Tibial nerve (tissue), 4 donors: Measurements from ENCODE around the gene MRPL53. TPM values are rescaled to one million over a fixed set of nuclear protein-coding genes. Genes with fewer than 3 reads are reported as not detected.

Experiments used
- DNase-seq, 2 donors: peaks; one replicate each; pipeline ENCODE4 v3.0.0-alpha.2; 2019; ENCODE audit warnings: low spot score in 2 of 2
- H3K27ac ChIP-seq, 4 donors: fragments of 200-600 bp; sonication (generic) in 3 of 4; one replicate each; pipeline ENCODE4 v1.5.1; 2017 to 2019; ENCODE audit warnings: mild to moderate bottlenecking in 1 of 4
- H3K27me3 ChIP-seq, 2 donors: fragments of 200-600 bp; sonication (generic) in 1 of 2; one replicate each; pipeline versions ENCODE4 v1.5.1 to v1.6.0; 2017 to 2019
- H3K36me3 ChIP-seq, 3 donors: fragments of 200-600 bp; sonication (generic); one replicate each; pipeline ENCODE4 v1.5.1; 2018 to 2019
- H3K4me1 ChIP-seq, 4 donors: fragments of 200-600 bp; sonication (generic) in 3 of 4; one replicate each; pipeline ENCODE4 v1.5.1; 2017 to 2019
- H3K4me3 ChIP-seq, 4 donors: fragments of 200-600 bp; sonication (generic) in 3 of 4; one replicate each; pipeline ENCODE4 v1.5.1; 2017 to 2019; ENCODE audit warnings: mild to moderate bottlenecking in 1 of 4, moderate library complexity in 1 of 4
- H3K9me3 ChIP-seq, 4 donors: fragments of 200-600 bp; sonication (generic) in 3 of 4; one replicate each; pipeline ENCODE4 v1.5.1; 2017 to 2019
- EP300 ChIP-seq, 2 donors: sonication (generic); formaldehyde crosslinking; IDR thresholded peaks; one replicate each; pipeline ENCODE4 v1.6.1; 2017; ENCODE audit warnings: antibody characterized with exemption in 2 of 2, mild to moderate bottlenecking in 1 of 2
- POLR2A ChIP-seq, 2 donors: fragments of 450-650 bp; IDR thresholded peaks; one replicate each; pipeline ENCODE4 v1.6.1; 2017; ENCODE audit warnings: antibody characterized with exemption in 2 of 2, mild to moderate bottlenecking in 2 of 2, moderate library complexity in 2 of 2
- WGBS, 2 donors: methylation state at CpG; one replicate each; pipeline ENCODE4 v1.1.5; 2018; 5-methylcytosine and 5-hydroxymethylcytosine counted together
- total RNA-seq, 4 donors: library from RNA; depleted of rRNA; stranded (reverse); fragments of >200 nt; gene quantifications; one replicate each; pipeline ENCODE4 v1.1.0, GENCODE V29; 2016
- TF ChIP-seq, protein P1 (sequence below), 5 experiments: fragments of 200-600 bp in 3 of 5; fragments of 450-650 bp in 2 of 5; sonication (generic) in 3 of 5; IDR thresholded peaks; one replicate each; pipeline ENCODE4 v1.5.1; 2016 to 2019; ENCODE audit warnings: antibody characterized with exemption in 5 of 5, mild to moderate bottlenecking in 3 of 5, moderate library complexity in 2 of 5

MRPL53 gene
- total RNA-seq, 4 donors from 2014 or later, result 15.9 to 86.1 (median 34.4) TPM

DNA sequence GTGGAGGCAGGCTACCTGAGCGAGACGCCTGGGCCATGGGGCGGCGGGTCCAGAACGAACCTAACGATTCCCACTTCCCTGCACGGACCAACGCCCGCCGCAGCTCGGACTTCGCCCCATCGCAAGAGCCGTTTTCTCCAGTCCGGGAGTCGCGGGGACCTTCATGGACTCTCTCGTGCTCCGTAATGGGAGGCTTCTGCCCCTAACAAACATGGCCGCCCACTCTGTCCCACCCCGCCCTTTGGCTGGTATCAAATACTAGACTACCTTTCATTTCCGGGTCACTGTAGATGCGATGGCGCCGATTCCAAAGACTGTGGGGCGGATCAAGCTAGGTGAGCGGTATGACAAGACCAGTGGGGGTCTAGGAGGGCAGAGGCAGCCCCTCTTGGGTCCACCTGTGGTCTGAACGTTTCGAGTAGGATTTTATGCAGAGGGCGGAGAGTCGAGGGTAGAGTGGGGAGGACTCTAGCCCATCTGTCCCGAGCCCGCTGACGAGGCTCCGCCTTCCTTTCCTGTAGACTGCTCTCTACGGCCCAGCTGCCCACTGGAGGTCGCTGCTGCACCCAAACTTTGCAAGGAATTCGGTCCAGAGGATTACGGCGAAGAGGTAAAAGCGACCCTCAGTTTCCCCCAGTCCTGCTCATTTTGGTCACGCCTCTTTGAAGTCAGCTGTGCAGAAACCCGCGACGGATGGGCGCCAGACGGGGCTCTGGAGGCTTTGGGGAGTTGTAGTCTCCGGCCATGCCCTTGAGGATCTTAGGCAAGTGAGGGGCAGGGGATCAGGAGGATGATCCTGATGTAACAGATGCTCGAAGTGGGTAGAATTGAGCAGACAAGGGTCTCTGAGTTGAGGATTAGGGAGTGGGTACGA is 10.6 kb upstream of the MRPL53 start, which contains the start of the genes CCDC142 and TTC31:
CCDC142 (minus strand) TSS at position 198 of the 874 bp plus-strand sequence; CDS start at position 37, 161 bp downstream.
TTC31 (plus strand) TSS at position 281 of the 874 bp plus-strand sequence; CDS start at position 296, 15 bp downstream.
- DNase-seq, result peak; percentile 95 to 98
- no peaks in the 10 kb centered on the region for H3K9me3 ChIP-seq
- TF ChIP-seq, protein P1, sequence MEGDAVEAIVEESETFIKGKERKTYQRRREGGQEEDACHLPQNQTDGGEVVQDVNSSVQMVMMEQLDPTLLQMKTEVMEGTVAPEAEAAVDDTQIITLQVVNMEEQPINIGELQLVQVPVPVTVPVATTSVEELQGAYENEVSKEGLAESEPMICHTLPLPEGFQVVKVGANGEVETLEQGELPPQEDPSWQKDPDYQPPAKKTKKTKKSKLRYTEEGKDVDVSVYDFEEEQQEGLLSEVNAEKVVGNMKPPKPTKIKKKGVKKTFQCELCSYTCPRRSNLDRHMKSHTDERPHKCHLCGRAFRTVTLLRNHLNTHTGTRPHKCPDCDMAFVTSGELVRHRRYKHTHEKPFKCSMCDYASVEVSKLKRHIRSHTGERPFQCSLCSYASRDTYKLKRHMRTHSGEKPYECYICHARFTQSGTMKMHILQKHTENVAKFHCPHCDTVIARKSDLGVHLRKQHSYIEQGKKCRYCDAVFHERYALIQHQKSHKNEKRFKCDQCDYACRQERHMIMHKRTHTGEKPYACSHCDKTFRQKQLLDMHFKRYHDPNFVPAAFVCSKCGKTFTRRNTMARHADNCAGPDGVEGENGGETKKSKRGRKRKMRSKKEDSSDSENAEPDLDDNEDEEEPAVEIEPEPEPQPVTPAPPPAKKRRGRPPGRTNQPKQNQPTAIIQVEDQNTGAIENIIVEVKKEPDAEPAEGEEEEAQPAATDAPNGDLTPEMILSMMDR (IDR thresholded peaks at IDR 0.05), result peak; percentile 79 to 95 (median 91)
- peak; percentile 69 to 97 for TF ChIP-seq EP300 (IDR thresholded peaks at IDR 0.05)
- peak in 1 of 2 donors; percentile 35 for TF ChIP-seq POLR2A (IDR thresholded peaks at IDR 0.05)
- H3K4me1 ChIP-seq, result peaks cover 0 to 36% (median 25%) of the 10 kb centered on the region in 4 donors
- 0% methylated on average over 46 to 48 of the region's 50 CpGs for WGBS, 2 donors
- peak within 1 kb of the TSS; percentile 72 to 91 (median 86) for H3K4me3 ChIP-seq
- peak within 1 kb of the TSS; percentile 87 to 90 (median 89) for H3K27ac ChIP-seq
- no peaks in the 10 kb centered on the region for H3K27me3 ChIP-seq
- H3K36me3 ChIP-seq, result peaks cover 0 to 58% (median 2%) of the 10 kb centered on the region in 3 donors

- TF ChIP-seq POLR2A (IDR thresholded peaks at IDR 0.05) (no peak), EP300 (IDR thresholded peaks at IDR 0.05) (no peak)
- TF ChIP-seq, protein P1 (IDR thresholded peaks at IDR 0.05), result no peak
- Histone ChIP-seq H3K27ac (peak overlapping the region; percentile 87 to 90 (median 89)), H3K27me3 (no peaks in the 10 kb centered on the region), H3K4me1 (peaks cover 0 to 41% (median 25%) of the 10 kb centered on the region in 4 donors), H3K36me3 (peaks cover 0 to 58% (median 2%) of the 10 kb centered on the region in 3 donors), H3K9me3 (no peaks in the 10 kb centered on the region), H3K4me3 (peak overlapping the region; percentile 72 to 91 (median 86))
- DNase-seq, result no peak
- WGBS, 2 donors, result 2% methylated on average over 31 to 40 of the region's 80 CpGs
These were observed 9.7 kb upstream of the MRPL53 start for GRCh38 chr2:74481961-74482800.

DNA sequence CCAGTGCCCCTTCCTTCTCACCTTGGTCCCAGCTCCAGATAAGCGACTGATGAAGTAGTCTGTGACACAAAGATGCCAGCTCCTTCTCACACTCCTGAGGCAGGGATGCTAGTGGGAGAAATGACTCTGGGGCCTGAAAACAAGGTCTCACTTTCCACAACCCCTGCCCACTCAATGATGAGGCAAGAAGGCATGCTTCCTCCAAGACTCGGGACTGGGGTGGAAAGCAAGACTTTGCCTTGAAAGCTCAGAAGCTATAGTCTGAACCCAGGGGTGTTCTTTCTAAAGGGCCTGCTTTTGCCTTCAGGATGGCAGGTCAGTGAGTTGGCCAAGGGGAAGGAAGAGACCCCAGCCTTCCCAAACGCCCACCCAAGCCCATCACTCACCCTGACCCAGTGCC is 9.0 kb upstream of the MRPL53 start:
- no peak for TF ChIP-seq POLR2A (IDR thresholded peaks at IDR 0.05)
- TF ChIP-seq, protein P1 (IDR thresholded peaks at IDR 0.05), result no peak
- TF ChIP-seq EP300 (IDR thresholded peaks at IDR 0.05), result no peak
- Histone ChIP-seq H3K4me1 (peaks cover 0 to 43% (median 25%) of the 10 kb centered on the region in 4 donors), H3K4me3 (peak overlapping the region; percentile 72 to 91 (median 86)), H3K27me3 (no peaks in the 10 kb centered on the region), H3K9me3 (no peaks in the 10 kb centered on the region), H3K36me3 (peaks cover 0 to 57% (median 2%) of the 10 kb centered on the region in 3 donors), H3K27ac (peak overlapping the region in 2 of 4 donors; percentile 87 to 90)
- WGBS, 2 donors, result 37 to 39% methylated on average over 3 of the region's 3 CpGs
- no peak for DNase-seq

DNA sequence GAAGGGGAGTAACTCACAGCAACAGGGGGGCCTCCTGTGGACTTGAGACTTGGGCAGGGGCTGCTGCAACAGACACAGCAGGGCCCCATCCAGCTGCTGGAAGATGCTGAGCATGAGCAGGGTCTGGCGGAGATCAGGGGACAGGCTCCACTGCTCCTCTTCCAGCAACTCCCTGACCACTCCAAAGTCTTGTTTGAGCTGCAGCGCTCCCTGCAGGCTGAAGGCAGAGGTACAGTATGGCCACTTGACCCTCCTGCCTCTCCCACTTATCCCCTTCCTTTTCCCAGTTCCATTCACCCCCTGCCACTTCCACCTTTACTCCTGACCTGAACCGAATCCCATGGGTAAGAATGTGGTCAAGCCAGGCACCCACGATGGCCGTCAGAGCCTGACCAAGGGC is 2.4 kb upstream of the MRPL53 start:
- no peak for DNase-seq
- Histone ChIP-seq H3K9me3 (no peaks in the 10 kb centered on the region), H3K4me3 (no peak overlapping the region), H3K4me1 (peaks cover 0 to 31% (median 15%) of the 10 kb centered on the region in 4 donors), H3K27ac (no peak overlapping the region), H3K27me3 (no peaks in the 10 kb centered on the region), H3K36me3 (peaks cover 0 to 57% (median 0%) of the 10 kb centered on the region in 3 donors)
- no peak for TF ChIP-seq POLR2A (IDR thresholded peaks at IDR 0.05)
- TF ChIP-seq, protein P1 (IDR thresholded peaks at IDR 0.05), result peak in 1 of 5 experiments; percentile 15
- WGBS, 2 donors, result 87 to 90% methylated on average over 5 of the region's 5 CpGs
